Lung (tissue), 12 donors: ENCODE measurements around the gene UBE2U. TPM values are rescaled to one million over a fixed set of nuclear protein-coding genes. Genes with fewer than 3 reads are reported as not detected.

Experiments
- ATAC-seq: fragments of 200-7000 bp; cut with Tn5 transposase; one replicate; pipeline ENCODE4 v1.9.1; 2020; ENCODE audit warnings: moderate number of reproducible peaks; ENCODE audit not compliant: insufficient read depth, low FRiP score
- DNase-seq, 3 donors: peaks; one replicate each; pipeline ENCODE4 v3.0.0-alpha.2; 2013 to 2017
- H3K27ac ChIP-seq, 2 donors: one replicate each; pipeline ENCODE4 v1.5.1; 2013; ENCODE audit warnings: mild to moderate bottlenecking in 2 of 2, moderate library complexity in 2 of 2, control low read depth in 1 of 2, inconsistent platforms in 1 of 2, low read depth in 1 of 2, low read length in 1 of 2
- H3K27me3 ChIP-seq, 3 donors: one replicate each; pipeline ENCODE4 v1.5.1; 2013; ENCODE audit warnings: low read length in 2 of 3; ENCODE audit not compliant: control insufficient read depth in 3 of 3, insufficient read depth in 3 of 3
- H3K36me3 ChIP-seq, 4 donors: one replicate each; pipeline ENCODE4 v1.5.1; 2013; ENCODE audit warnings: low read length in 4 of 4, mild to moderate bottlenecking in 1 of 4, moderate library complexity in 1 of 4; ENCODE audit not compliant: control insufficient read depth in 4 of 4, insufficient read depth in 4 of 4
- H3K4me1 ChIP-seq, 5 donors: one replicate each; pipeline ENCODE4 v1.5.1; 2013; ENCODE audit warnings: low read length in 5 of 5, mild to moderate bottlenecking in 2 of 5, moderate library complexity in 1 of 5; ENCODE audit not compliant: control insufficient read depth in 5 of 5, insufficient read depth in 5 of 5
- H3K4me3 ChIP-seq: one replicate; pipeline ENCODE4 v1.5.1; 2013; ENCODE audit warnings: mild to moderate bottlenecking, control low read depth, moderate library complexity
- H3K9ac ChIP-seq, 2 donors: one replicate each; pipeline ENCODE4 v1.5.1; 2013; ENCODE audit warnings: low read length in 2 of 2, control low read depth in 1 of 2; ENCODE audit not compliant: insufficient read depth in 1 of 2
- H3K9me3 ChIP-seq, 4 donors: one replicate each; pipeline ENCODE4 v1.5.1; 2013; ENCODE audit warnings: low read length in 3 of 4, mild to moderate bottlenecking in 1 of 4, moderate library complexity in 1 of 4; ENCODE audit not compliant: control insufficient read depth in 4 of 4, insufficient read depth in 3 of 4
- WGBS, 2 donors: extraction: QIAGEN DNeasy Blood & Tissue Kit; methylation state at CpG; one replicate each; pipeline ENCODE4 v1.1.7; 2013; 5-methylcytosine and 5-hydroxymethylcytosine counted together
- polyA plus RNA-seq, 2 donors: library from polyadenylated mRNA; stranded (reverse); fragments of 200-250 nt; gene quantifications; one replicate each; pipeline ENCODE4 v1.2.1, GENCODE V29; 2013
- total RNA-seq, 2 donors: library from RNA; depleted of rRNA in 1 of 2; stranded (reverse); fragments of >200 nt in 1 of 2; gene quantifications; one replicate each; pipeline ENCODE4 v1.2.1, GENCODE V29; 2014 to 2021
- TF ChIP-seq, protein P1 (sequence below): IDR thresholded peaks from 2 replicates; pipeline ENCODE4 v1.5.1; 2012; ENCODE audit warnings: mild to moderate bottlenecking; ENCODE audit errors: control extremely low read depth, extremely low read depth
- donor health status: control.
- donor health status: control.
- donor health status: Bipolar disorder and iron deficiency.
- donor health status: healthy.
- donor health status: DM: yes; HTN: yes; CAD: no.

The UBE2U gene
- total and polyA plus RNA-seq, 4 donors: not detected

- WGBS, 2 donors: 87 to 91% methylated on average over 3 of the region's 3 CpGs
- no peak overlapping the region for H3K9ac ChIP-seq
- H3K4me1 ChIP-seq: peaks cover 0 to 46% (median 0%) of the 10 kb centered on the region in 5 donors
- no peaks in the 10 kb centered on the region for H3K36me3 ChIP-seq
- H3K27me3 ChIP-seq: peaks cover 0 to 4% (median 0%) of the 10 kb centered on the region in 3 donors
- H3K9me3 ChIP-seq: no peaks in the 10 kb centered on the region
- ATAC-seq (no peak), DNase-seq (no peak)
- H3K4me3 ChIP-seq: no peak overlapping the region
- H3K27ac ChIP-seq: no peak overlapping the region
- TF ChIP-seq, protein P1, sequence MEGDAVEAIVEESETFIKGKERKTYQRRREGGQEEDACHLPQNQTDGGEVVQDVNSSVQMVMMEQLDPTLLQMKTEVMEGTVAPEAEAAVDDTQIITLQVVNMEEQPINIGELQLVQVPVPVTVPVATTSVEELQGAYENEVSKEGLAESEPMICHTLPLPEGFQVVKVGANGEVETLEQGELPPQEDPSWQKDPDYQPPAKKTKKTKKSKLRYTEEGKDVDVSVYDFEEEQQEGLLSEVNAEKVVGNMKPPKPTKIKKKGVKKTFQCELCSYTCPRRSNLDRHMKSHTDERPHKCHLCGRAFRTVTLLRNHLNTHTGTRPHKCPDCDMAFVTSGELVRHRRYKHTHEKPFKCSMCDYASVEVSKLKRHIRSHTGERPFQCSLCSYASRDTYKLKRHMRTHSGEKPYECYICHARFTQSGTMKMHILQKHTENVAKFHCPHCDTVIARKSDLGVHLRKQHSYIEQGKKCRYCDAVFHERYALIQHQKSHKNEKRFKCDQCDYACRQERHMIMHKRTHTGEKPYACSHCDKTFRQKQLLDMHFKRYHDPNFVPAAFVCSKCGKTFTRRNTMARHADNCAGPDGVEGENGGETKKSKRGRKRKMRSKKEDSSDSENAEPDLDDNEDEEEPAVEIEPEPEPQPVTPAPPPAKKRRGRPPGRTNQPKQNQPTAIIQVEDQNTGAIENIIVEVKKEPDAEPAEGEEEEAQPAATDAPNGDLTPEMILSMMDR: no peak
These were observed 59.9 kb downstream of the UBE2U start for GRCh38 chr1:64263335-64263734.

DNA sequence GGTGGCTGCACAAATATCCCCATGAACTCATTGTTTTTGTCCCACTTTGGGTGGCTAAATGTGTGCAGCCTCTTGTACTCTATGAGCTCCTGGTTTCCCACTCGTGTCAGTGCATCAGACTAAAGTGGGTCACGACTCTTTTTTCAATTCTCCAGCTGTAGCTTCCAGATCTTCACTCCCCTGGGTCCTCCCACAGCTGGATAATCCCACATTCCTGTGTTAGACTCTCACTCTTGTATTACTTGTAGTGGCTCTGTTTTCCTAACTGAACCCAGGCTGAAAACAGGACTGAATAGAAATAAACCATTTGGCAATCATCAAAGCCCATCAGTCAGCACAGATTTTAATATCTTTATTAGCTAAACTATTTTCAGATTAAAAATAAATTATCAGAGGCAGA is 60.4 kb downstream of the UBE2U start:
- DNase-seq (no peak), ATAC-seq (no peak)
- Histone ChIP-seq H3K9ac (no peak overlapping the region), H3K27ac (no peak overlapping the region), H3K4me1 (peaks cover 0 to 46% (median 0%) of the 10 kb centered on the region in 5 donors), H3K27me3 (peaks cover 0 to 4% (median 0%) of the 10 kb centered on the region in 3 donors), H3K36me3 (no peaks in the 10 kb centered on the region), H3K4me3 (no peak overlapping the region), H3K9me3 (no peaks in the 10 kb centered on the region)
- WGBS, 2 donors: 62 to 91% methylated on average over 2 of the region's 2 CpGs
- TF ChIP-seq, protein P1: no peak

DNA sequence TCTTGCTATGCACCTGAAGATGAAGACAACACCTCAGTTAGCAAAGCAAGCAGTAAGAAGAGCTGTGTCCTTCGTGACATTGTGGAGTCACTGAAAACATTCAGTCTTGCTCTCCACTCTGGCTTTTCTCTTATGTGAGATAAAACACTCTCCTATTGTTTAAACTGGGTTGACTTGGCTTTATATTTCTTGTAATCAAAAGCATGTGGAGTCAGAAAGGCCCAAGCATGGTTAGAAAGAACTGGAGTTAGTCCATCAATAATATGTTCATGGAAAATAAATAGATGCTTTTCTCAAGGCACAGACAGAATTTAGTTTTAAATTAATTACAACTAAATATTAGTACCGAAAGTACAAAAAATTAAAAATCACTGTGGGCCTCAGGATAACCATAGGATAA is 61.7 kb downstream of the UBE2U start:
- Histone ChIP-seq H3K9ac (no peak overlapping the region), H3K27me3 (peaks cover 0 to 4% (median 0%) of the 10 kb centered on the region in 3 donors), H3K4me1 (peaks cover 0 to 56% (median 0%) of the 10 kb centered on the region in 5 donors), H3K27ac (no peak overlapping the region), H3K36me3 (no peaks in the 10 kb centered on the region), H3K4me3 (no peak overlapping the region), H3K9me3 (no peaks in the 10 kb centered on the region)
- WGBS, 2 donors: 85 to 87% methylated on average over 2 of the region's 2 CpGs
- ATAC-seq (no peak), DNase-seq (no peak)
- TF ChIP-seq, protein P1: no peak

- Histone ChIP-seq H3K9ac (no peak overlapping the region), H3K4me3 (no peak overlapping the region), H3K9me3 (no peaks in the 10 kb centered on the region), H3K4me1 (peaks cover 0 to 57% (median 0%) of the 10 kb centered on the region in 5 donors), H3K27me3 (peaks cover 0 to 4% (median 0%) of the 10 kb centered on the region in 3 donors), H3K27ac (no peak overlapping the region), H3K36me3 (no peaks in the 10 kb centered on the region)
- ATAC-seq: no peak
- DNase-seq: peak; percentile 64 to 93 (median 92)
- WGBS, 2 donors: 43 to 71% methylated on average over 2 of the region's 2 CpGs
- TF ChIP-seq, protein P1: no peak
These were observed 63.6 kb downstream of the UBE2U start for GRCh38 chr1:64266991-64267390.
